ENCODE measurements around the gene ANO1.

- peak; percentile 34 for TF ChIP-seq FOXA1 (IDR thresholded peaks at IDR 0.05)
- no peak for TF ChIP-seq CTCF (IDR thresholded peaks at IDR 0.05; ENCODE audit: low read depth, low read length, missing input control)
- peak; percentile 30 for TF ChIP-seq SP1 (IDR thresholded peaks at IDR 0.05)
Observed at GRCh38 chr11:70040869-70041501, 37.1 kb upstream of the ANO1 start.

All from liver (tissue), 3 donors.